GM18511 (cell line): ENCODE results near the gene STAM.

Experiments used
- ATAC-seq: cut with Tn5 transposase; IDR thresholded peaks from one replicate; pipeline ENCODE4 v1.9.1; 2021; ENCODE audit warnings: mild to moderate bottlenecking, moderate library complexity; ENCODE audit not compliant: unreplicated experiment

The STAM gene

DNA sequence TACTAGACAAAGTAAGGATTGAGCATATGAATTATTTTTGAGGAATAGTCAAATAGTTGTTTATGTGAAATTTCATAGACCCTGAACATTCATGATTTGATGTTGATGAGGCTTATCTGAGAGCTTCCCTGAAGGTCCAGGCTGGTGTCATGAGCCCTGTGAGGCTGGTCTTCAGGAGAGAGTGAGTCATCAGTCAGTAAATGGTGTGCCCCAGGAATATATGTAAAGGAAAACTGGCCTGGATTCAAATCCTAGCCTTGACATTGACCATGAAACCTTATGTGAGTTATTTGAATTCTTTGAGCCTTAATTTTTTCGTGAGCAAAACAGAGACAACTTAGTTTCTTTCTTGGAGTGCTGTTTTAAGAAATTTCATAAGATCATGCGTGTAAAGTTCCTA is 114.2 kb downstream of the STAM start:
- ATAC-seq: no peak

DNA sequence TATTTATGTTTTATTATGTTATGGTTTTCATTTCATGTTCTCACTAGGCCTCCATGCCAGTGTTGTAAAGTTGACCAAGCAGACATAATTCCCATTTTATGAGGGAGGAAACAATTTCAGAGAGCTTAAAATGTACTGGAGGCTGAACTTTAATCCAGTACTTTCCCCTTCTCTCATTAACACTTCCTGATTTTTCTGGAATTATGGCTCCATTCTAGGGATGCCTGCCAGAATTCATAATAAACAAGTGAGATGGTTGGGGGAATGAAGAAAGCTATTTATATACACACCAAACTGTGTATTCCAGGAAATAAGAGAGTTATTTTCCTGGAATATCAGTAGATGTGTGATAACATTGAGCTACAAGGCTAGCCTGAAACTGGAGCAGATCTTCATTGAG is 114.9 kb downstream of the STAM start:
- ATAC-seq: no peak

- ATAC-seq: no peak
Observed at GRCh38 chr10:17764142-17764541, 120.2 kb downstream of the STAM start.

- ATAC-seq: no peak
Observed at GRCh38 chr10:17765602-17766001, 121.7 kb downstream of the STAM start.
